SK-N-MC (cell line): ENCODE results near the gene IL19.
A peak's percentile ranks its signal among the peaks of the same experiment; 100 is the strongest.

Experiments used
- DNase-seq: peaks from one replicate; pipeline ENCODE4 v3.0.0-alpha.2; 2011; ENCODE audit warnings: low read depth, low spot score
- H3K27ac ChIP-seq: fragments of 200-600 bp; sonication (generic); 2 replicates; pipeline ENCODE4 v1.5.1; 2016; ENCODE audit warnings: mixed run types
- H3K36me3 ChIP-seq: fragments of 200-600 bp; sonication (generic); 2 replicates; pipeline ENCODE4 v1.6.1; 2017; ENCODE audit warnings: antibody characterized with exemption, low read length, mixed read lengths; ENCODE audit not compliant: insufficient read depth
- H3K4me3 ChIP-seq: fragments of 200-600 bp; sonication (generic); 2 replicates; pipeline ENCODE4 v1.5.1; 2016
- H3K9ac ChIP-seq: fragments of 200-600 bp; sonication (generic); 2 replicates; pipeline ENCODE4 v1.8.0; 2017; ENCODE audit warnings: mixed run types, mixed read lengths; ENCODE audit not compliant: insufficient read length
- H3K9me3 ChIP-seq: fragments of 200-600 bp; sonication (generic); 2 replicates; pipeline ENCODE4 v1.6.1; 2017; ENCODE audit warnings: low read depth, mild to moderate bottlenecking, antibody characterized with exemption, low read length, moderate library complexity, mixed read lengths
- EZH2 ChIP-seq: fragments of 200-600 bp; sonication (generic); IDR thresholded peaks from one replicate; pipeline ENCODE4 v1.6.1; 2017; ENCODE audit warnings: antibody characterized with exemption
- FOXP2 ChIP-seq: optimal IDR thresholded peaks from 2 replicates; pipeline ENCODE3; 2011; ENCODE audit warnings: mild to moderate bottlenecking, moderate library complexity; ENCODE audit not compliant: insufficient read depth; ENCODE audit errors: extremely low read length, control extremely low read depth
- POLR2AphosphoS5 ChIP-seq: IDR thresholded peaks from 2 replicates; pipeline ENCODE4 v1.6.1; 2012; ENCODE audit warnings: mild to moderate bottlenecking, low read depth, low read length, borderline replicate concordance

Gene IL19

GRCh38 chr1:206875752-206876377 is 105.3 kb downstream of the IL19 start:
- Histone ChIP-seq H3K36me3 (no peaks in the 10 kb centered on the region), H3K9me3 (no peaks in the 10 kb centered on the region), H3K27ac (no peak overlapping the region), H3K4me3 (no peak overlapping the region), H3K9ac (no peak overlapping the region)
- no peak for DNase-seq
- TF ChIP-seq FOXP2 (no peak), POLR2AphosphoS5 (no peak)

GRCh38 chr1:206878456-206878855 is 107.9 kb downstream of the IL19 start:
- no peak for TF ChIP-seq FOXP2
- TF ChIP-seq POLR2AphosphoS5, result no peak
- no peak for TF ChIP-seq EZH2
- Histone ChIP-seq H3K36me3 (no peaks in the 10 kb centered on the region), H3K4me3 (no peak overlapping the region), H3K9ac (no peak overlapping the region), H3K27ac (no peak overlapping the region), H3K9me3 (no peaks in the 10 kb centered on the region)
- no peak for DNase-seq

- Histone ChIP-seq H3K27ac (no peak overlapping the region), H3K9me3 (no peaks in the 10 kb centered on the region), H3K4me3 (no peak overlapping the region), H3K36me3 (no peaks in the 10 kb centered on the region), H3K9ac (no peak overlapping the region)
- DNase-seq, result no peak
- TF ChIP-seq FOXP2, result no peak
- no peak for TF ChIP-seq POLR2AphosphoS5
- no peak for TF ChIP-seq EZH2
Measured at GRCh38 chr1:206880314-206880713, 109.7 kb downstream of the IL19 start.

GRCh38 chr1:206882555-206882954 is 112.0 kb downstream of the IL19 start:
- DNase-seq, result no peak
- Histone ChIP-seq H3K36me3 (no peaks in the 10 kb centered on the region), H3K9ac (no peak overlapping the region), H3K4me3 (no peak overlapping the region), H3K9me3 (no peaks in the 10 kb centered on the region), H3K27ac (no peak overlapping the region)
- TF ChIP-seq FOXP2, result no peak
- no peak for TF ChIP-seq POLR2AphosphoS5
- no peak for TF ChIP-seq EZH2

GRCh38 chr1:206883160-206883559 is 112.6 kb downstream of the IL19 start:
- no peaks in the 10 kb centered on the region for H3K36me3 ChIP-seq
- peak; percentile 60 for DNase-seq
- no peaks in the 10 kb centered on the region for H3K9me3 ChIP-seq
- TF ChIP-seq EZH2 (no peak), FOXP2 (no peak), POLR2AphosphoS5 (no peak)
- no peak overlapping the region for H3K27ac ChIP-seq
- H3K9ac ChIP-seq, result no peak overlapping the region
- H3K4me3 ChIP-seq, result no peak overlapping the region

- no peak overlapping the region for H3K27ac ChIP-seq
- H3K9ac ChIP-seq, result no peak overlapping the region
- DNase-seq, result no peak
- H3K36me3 ChIP-seq, result no peaks in the 10 kb centered on the region
- H3K9me3 ChIP-seq, result no peaks in the 10 kb centered on the region
- TF ChIP-seq POLR2AphosphoS5, result no peak
- H3K4me3 ChIP-seq, result no peak overlapping the region
Measured at GRCh38 chr1:206883876-206884275, 113.3 kb downstream of the IL19 start.

GRCh38 chr1:206885341-206886060 is 114.9 kb downstream of the IL19 start:
- no peak for TF ChIP-seq EZH2
- no peak for TF ChIP-seq POLR2AphosphoS5
- Histone ChIP-seq H3K4me3 (no peak overlapping the region), H3K36me3 (no peaks in the 10 kb centered on the region), H3K27ac (no peak overlapping the region), H3K9ac (no peak overlapping the region), H3K9me3 (no peaks in the 10 kb centered on the region)
- DNase-seq, result no peak

GRCh38 chr1:206886831-206887230 is 116.3 kb downstream of the IL19 start:
- H3K9me3 ChIP-seq, result no peaks in the 10 kb centered on the region
- TF ChIP-seq POLR2AphosphoS5, result no peak
- TF ChIP-seq EZH2, result no peak
- TF ChIP-seq FOXP2, result no peak

GRCh38 chr1:206887701-206888100 is 117.1 kb downstream of the IL19 start:
- no peak for TF ChIP-seq EZH2
- TF ChIP-seq FOXP2, result no peak
- no peak for TF ChIP-seq POLR2AphosphoS5
- H3K27ac ChIP-seq, result no peak overlapping the region
- no peaks in the 10 kb centered on the region for H3K9me3 ChIP-seq

More at GRCh38 chr1:206886831-206887230, 116.3 kb downstream of the IL19 start:
- Histone ChIP-seq H3K36me3 (no peaks in the 10 kb centered on the region), H3K27ac (no peak overlapping the region), H3K9ac (no peak overlapping the region), H3K4me3 (no peak overlapping the region)
- no peak for DNase-seq

More at GRCh38 chr1:206887701-206888100, 117.1 kb downstream of the IL19 start:
- no peaks in the 10 kb centered on the region for H3K36me3 ChIP-seq
- no peak overlapping the region for H3K4me3 ChIP-seq
- no peak for DNase-seq
- no peak overlapping the region for H3K9ac ChIP-seq
